Activated T-cell treated with anti-CD3 and anti-CD28 coated beads for 1 hour (primary cell): ENCODE data around the gene CPNE5.
A peak's percentile ranks its signal among the peaks of the same experiment; 100 is the strongest.

Source experiments
- DNase-seq: peaks from one replicate; pipeline ENCODE4 v3.0.0-alpha.2; 2020; ENCODE audit warnings: low read depth

CPNE5 gene

DNA sequence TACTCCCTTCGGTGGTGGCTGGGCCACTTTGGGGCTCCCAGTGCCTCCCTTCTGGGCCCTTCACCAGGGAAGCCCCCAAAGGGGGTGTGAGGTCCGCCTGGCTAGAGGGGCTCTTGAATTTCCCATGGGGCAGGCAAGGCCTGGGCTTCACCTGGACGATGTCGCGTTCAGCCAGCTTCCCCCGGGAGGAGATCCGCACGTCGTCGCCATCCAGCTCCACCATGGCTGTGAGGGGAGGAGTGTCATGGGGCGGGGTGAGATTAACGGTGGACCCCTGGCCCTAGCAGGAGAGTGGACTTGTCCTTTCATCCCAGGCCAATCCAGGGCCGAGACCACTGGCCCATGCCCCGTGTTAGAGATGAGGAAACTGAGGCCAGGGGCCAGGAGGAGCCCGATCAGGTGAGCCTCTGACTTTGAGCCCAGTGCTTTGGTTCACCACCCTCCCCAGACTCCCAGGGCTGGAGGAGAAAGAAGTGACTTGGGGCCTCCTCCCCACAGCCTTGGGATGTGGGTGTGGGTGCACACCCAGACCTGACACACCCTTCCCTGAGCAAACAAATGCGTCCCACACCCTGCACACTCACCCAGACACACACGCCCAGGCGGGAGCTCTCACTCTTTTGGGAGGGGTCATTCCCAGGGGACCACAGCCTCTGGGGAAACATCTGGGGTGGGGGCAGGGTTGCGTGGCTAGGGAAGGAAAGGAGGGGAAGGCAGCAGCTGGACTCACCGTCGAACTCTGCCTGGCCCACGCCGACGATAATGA is 95.5 kb downstream of the CPNE5 start:
- DNase-seq: no peak

DNA sequence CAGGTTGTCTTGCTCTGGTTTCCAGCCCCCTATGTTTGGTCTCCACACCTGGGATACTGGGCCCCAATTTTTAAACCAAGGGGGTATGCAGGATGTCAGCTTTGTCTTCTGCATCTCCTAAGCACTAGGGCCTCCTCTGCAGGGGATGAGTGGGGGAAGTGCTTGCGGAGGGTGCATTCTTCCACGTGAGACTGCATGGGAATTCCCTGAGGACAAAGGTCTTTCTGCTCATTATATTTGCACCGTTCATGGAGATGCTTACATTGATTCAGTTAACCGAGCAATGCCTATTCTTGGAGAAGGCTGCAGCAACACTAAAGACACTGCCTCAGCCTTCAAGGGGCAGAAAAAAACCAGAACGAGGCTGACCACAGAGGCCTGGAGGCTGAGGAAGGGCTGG is 96.2 kb downstream of the CPNE5 start:
- no peak for DNase-seq

DNA sequence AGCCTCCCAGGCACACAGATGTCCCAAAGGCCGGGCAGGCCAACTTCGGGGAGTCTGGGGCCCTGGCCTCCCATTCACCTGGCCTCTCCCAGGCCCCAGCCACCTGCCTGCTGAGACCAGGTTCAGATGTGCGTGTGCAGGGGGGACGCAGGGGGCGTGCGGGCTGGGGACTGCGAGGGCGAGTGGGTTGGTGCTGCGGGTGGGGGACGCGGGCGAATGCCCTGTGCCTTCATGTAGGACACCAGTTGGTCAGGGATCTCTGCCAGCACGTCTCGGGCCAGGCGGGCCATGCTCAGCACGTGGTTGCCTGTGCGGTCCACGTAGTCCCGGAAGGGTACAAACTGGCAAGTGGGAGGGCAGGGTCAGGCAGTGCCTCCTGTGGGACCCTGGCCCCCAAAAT is 97.1 kb downstream of the CPNE5 start:
- no peak for DNase-seq

DNA sequence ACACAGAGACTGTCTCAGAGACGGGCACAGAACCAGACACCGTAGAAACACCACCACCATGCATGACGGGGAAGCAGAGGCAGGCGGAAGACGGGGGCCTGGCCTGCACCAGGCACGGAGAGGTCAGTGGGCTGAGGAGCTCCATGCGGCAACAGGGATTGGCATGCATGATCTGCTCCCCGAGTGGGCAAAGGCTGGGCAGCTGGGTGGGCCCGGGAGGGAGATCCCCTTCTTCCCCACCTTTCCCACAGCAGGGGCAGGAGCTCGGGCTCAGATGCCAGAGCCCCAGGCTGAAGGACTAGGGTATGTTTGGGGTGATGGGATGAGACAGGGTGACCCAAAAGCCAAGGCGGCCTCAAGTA is 98.4 kb downstream of the CPNE5 start:
- no peak for DNase-seq

- no peak for DNase-seq
These were observed 99.1 kb downstream of the CPNE5 start for GRCh38 chr6:36739947-36740817.

- no peak for DNase-seq
These were observed 101.1 kb downstream of the CPNE5 start for GRCh38 chr6:36738108-36738507.

DNA sequence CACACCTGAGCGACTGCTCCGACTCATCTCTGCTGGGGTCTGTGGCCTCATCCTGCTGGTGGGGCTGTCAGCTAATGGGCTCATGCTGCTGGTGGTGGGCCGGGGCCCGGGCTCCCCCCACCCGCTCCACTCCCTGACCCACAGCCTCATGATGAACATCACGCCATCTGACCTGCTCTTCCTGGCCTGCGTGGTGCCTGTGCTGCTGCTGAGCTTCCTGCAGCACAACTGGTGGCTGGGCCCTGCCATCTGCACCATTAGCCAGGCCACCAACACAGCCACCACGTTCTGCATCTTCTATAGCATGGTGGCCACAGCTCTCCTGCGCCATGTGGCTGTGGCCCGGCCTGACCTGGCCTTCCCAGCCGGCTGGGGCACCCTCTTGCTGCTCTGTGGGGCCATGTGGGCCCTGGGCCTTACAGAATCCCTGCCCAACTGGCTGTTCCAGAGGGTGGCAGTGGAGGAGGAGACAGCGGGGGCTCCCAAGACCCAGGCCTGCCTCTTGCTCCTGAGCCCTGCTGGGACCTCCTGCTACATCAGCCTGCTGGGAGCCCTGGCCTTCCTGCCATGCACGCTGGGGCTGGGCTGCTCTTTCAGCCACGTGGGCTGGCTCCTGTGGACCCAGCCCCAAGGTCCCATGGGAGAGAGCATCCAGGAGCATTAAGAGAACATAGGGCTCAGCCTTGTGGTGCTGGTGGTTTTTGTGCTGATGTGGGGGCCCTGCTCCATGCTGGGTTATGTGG is 102.0 kb downstream of the CPNE5 start:
- no peak for DNase-seq

DNA sequence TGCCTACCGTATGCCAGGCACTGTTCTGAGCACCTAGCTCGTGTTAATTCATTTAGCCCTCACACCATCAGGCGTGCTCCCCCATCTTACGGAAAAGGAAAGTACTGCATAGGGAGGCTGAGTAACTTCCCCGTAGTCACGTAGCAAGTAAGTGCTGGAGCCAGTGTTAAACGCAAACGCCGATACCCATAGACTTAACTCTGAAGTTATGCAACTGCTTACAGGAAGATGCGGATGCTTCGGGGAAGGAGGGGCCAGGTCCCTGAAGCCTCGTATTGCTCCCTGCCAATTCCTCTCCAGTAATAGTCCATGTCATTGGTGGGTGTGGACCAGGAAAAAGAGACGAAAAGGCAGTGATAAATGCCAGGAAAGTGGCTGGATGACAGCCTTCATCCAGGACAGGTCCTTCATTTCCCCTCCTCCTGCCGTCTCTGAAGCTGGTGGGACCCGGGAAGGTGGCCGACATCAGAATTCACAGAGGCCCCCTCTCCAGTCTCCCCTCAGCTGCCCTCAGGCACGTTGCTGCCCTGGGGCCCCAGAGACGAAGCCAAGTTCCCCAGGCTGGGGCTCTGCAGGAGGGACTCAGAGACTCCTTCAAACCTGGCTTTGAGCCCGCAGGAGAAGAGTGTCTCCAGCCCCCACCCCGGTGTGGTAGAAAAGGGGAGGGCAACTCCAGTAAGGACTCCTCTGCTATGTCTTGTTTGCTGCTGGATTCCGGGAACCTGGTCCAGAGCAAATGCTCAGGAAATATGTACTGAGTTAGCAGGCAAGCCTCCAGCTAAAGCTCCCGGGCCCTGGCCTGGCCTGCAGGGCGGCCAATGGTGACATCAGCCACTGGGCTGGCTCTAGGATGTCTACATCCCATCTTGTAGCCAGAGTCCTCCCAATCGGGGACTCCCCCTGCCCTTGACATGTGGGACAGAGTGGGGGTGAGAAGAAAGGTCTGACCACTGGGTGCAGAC is 103.9 kb downstream of the CPNE5 start:
- DNase-seq: no peak

- DNase-seq: no peak
These were observed 104.7 kb downstream of the CPNE5 start for GRCh38 chr6:36734486-36735060.

DNA sequence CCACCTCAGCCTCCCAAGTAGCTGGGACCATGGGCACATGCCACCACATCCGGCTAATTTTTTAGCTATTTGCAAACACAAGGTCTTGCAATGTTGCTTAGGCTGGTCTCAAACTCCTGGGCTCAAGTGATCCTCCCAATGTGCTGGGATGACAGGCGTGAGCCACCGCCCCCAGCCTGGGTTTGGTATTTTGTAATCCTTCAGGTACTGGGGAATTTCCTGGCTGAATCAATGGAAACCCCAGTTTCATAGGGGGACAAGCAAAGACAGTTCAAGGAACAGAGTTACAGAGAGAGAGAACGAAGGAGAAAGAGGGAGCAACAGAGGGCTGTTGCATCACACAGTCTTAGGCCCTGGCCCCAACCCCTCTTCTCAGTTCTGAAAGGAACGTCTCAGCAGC is 105.9 kb downstream of the CPNE5 start:
- no peak for DNase-seq

DNA sequence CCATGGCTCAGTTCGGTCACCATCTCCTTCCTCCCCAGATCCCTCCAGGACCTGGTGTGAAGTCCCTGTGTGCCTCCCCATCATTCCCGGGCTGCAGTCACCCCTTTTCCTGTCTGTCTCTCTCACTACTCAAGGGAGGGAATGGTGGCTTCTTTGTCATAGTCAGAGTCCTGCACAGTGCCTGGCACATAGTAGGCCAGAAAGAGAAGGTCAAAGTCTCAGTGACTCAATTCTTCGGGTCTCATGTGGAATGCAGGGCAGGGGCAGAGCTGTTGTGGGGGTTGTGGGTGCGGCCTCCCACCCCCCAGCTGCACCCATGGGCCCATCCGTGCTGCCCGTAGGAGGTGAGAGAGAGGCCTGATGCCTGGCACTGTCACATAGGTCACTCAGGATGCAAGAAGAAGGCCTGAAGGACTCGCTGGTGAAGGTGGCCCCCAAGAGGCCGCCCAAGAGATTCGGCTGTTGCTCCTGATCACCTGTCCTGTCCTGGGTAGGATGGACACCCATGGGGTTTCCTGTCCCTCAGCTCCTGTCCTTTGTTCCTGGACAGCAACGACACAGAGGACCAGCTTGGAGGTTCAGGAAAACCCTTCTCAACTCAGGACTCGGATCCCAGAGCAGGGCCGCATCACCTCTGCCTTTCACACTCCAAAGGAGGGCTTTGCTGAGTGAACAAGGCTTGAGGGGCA is 107.5 kb downstream of the CPNE5 start:
- no peak for DNase-seq

- no peak for DNase-seq
These were observed 108.5 kb downstream of the CPNE5 start for GRCh38 chr6:36730424-36731380.

DNA sequence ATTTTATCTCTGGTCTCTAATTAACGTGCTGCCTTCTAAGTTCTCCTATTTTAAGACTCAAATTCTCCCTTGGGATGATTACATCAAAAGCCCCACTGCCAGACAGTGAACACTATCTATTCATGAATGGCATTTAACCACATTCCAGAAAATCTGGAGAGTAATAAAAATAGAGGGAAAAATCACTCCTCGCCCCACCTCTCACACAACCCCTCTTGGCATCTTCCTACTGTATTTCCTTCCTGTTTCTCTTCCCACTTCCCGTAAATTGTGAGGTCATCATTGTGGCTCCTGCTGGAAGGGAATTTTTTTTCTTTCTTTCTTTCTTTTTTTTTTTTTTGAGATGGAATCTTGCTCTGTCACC is 110.1 kb downstream of the CPNE5 start:
- no peak for DNase-seq

DNA sequence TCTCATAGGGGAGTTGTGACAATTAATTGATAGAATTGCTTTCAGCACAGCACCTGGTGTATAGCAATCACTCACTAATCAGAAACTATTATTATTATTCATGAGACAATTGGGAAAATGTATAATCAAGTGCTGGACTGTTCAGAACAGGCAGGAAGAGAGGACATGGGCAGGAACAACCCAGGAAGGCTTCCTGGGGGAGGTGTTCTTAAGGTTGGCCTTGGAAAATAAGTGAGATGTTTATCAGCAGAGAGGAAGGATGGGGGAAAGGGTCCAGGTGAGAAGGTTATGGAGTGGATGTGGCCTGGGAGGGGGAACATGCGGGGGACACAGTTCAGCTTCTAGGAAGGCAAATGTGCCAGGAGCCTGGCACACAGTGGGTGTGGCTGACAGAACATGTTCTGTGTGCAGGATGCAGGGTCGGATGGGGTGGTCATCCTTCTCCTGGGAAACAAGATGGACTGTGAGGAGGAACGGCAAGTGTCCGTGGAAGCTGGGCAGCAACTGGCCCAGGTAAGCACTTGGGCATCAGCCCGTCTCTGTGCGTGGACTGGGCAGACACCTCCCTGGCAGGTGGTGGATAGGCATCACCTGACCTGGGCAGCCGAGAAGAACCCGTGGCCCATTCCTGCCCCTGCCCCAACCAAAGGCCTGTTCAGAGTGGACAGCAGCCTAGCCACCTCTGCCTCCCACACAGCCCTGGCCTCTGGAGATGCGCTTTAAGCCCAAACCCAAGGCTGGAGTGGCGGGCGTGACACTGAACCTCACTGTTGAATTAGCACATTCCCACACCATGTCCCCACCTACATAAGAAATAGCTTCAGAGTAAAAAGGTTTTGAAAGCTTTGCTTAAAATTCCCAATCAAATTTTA is 110.7 kb downstream of the CPNE5 start:
- no peak for DNase-seq

- no peak for DNase-seq
These were observed 111.7 kb downstream of the CPNE5 start for GRCh38 chr6:36727505-36728021.

GRCh38 chr6:36725581-36725980 is 113.7 kb downstream of the CPNE5 start:
- DNase-seq: no peak

DNA sequence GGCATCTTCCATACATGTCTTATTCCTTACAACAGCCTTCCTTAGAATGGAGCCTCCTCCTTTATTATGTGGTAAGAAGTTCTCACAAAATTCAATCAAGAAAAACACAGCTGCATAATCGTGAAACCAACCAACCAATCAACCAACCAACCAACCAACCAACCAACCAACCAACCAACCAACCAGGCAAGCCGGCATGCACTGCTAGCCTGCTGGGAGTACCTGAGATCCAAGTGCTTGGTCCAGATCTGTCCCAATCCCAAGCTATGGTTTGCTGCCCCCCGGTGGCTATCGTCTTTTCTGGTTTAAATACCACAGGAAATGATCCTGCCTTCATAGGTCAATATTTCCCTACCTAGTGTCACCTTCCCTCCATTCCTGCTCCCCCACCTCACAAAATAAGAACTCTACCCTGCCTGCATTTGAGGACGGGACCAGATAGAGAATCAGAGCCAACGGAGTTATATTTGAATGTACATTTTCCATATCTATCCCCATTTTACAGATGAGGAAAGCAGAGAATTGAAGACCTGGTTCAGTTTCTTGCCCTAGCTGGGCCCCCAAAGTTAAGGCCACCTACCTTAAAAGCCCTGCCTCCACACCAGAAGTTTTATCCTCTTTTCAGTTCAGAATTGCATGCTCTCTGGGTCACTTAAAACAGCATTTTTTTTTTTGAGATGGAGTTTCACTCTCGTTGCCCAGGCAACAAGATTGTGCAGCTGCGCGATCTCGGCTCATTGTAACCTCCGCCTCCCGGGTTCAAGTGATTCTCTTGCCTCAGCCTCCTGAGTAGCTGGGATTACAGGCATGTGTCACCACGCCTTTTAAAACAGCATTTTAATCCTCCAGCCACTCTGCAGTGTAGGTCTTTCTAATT is 114.5 kb downstream of the CPNE5 start:
- peak; percentile 23 for DNase-seq
